Activated CD4-positive, alpha-beta T cell treated with anti-CD3 and anti-CD28 coated beads, Interleukin-2, Interleukin-4, amounts not matched to agents 100 ng/mL and 50 ng/mL, durations not matched to agents 16 hours and 8 hours (primary cell): Measurements from ENCODE around the gene GNB2.
"Not testable (repeated sequence)": the region's sequence is repeated elsewhere in the genome, so short reads cannot be mapped to it uniquely, and the experiment has no call there.

Experiments
- DNase-seq: peaks from one replicate; pipeline ENCODE4 v3.0.0-alpha.2; 2020; ENCODE audit warnings: low spot score

Gene GNB2

DNA sequence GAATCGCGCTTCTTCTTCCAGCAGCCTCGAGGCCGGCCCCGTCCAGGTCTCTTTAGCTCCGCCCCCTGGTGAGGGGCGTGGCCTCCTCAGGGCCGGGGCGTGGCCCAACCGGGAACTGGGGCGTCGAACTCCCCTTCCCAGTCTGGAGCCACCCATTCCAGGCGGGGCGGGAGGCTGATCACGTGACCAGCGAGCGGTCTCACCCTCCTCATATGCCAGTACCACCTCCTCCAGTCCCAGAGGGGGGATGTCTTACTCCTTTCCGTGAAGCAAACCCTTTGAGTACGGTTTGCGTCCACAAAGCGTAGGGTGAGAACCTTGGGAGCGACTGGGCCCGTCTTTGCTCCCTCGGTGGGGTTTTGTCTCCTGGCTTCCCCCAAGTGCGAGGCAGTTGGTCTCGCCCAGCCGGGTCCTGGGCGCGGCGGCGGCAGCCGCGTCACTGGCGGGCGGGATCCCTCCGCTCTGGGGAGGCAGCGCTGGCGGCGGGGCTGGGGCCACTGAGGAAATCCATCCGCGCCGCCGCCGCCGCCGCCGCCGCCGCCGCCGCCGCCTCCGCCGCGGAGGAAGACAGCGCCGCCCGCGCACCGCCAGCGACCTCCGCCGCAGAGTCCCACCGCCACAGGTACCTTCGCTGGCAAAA lies at the start of gene GNB2:
Gene GNB2, plus strand, starts transcription at position 439 of the 640 bp plus-strand sequence. CDS start 2,526 bp downstream, outside the sequence.
- peak; percentile 99 for DNase-seq

DNA sequence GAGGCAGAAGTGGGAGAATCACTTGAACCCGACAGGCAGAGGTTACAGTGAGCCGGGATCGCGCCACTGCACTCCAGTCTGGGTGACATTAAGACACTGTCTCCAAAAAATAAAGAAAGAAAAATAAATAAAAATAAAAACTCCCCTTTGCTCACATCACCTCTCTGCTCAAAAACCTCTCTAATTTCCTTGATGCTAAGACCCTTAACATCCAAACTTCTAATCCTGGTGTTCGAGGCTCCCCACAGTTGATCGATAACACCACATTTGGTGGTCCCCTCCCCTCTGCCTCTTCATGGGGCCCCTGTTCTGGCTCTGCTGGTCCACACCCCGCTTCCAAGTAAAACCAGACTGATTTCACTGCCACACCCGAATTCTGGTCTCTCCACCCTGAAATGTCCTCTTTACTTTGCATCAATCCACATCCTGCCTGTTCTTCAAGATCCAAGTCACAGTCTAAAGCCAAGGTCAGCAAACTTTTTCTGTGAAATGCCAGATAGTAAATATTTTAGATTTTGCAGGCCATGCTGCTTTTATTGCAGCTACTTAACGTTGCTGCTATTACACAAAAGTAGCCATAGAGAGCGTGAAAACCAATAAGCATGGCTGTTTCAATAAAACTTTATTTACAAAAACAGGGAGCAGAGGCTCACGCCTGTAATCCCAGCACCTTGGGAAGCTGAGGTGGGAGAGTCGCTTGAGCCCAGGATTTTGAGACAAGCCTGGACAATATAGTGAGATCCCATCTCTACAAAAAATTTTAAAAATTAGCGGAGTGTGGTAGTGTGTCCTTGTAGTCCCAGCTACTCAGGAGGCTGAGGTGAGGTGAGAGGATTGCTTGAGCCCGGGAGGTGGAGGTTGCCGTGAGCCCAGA lies 49.4 kb upstream of the GNB2 start:
- DNase-seq = no peak

GRCh38 chr7:100626055-100626454 lies 47.5 kb upstream of the GNB2 start:
- DNase-seq = no peak

DNA sequence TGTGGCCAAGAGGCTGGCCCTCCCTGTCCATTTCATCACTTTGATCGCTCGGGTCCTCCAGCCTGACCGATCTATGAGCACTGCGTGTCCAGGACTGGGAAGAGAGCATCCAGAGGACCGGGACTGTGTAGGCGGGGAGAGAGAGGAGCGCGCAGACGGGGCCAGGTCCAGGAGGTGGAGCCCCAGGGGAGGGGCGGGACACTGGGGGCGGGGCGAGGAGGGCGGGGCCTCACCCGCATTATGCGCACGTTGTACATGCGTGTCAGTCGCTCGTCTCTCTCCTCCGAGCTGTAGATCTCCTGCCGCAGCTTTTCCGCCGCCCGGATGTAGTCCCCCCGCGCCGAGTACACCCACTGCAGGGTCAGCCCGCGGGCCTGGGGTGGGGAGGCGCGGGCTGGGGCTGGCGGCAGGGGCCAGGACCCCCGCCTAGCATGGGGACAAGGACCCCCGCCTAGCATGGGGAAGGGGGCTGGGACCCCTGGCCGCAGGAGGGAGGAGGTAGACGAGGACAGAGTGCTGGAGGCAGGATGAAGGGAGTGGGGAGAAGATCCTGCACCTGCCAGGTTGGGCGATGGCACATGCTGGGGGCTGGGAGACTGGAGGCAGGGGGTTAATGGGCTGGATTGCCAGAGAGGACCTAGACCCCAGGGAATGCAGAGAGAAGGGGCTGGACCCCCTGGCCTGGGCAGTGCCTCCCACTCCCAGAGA lies 46.9 kb upstream of the GNB2 start:
- peak; percentile 91 for DNase-seq

DNA sequence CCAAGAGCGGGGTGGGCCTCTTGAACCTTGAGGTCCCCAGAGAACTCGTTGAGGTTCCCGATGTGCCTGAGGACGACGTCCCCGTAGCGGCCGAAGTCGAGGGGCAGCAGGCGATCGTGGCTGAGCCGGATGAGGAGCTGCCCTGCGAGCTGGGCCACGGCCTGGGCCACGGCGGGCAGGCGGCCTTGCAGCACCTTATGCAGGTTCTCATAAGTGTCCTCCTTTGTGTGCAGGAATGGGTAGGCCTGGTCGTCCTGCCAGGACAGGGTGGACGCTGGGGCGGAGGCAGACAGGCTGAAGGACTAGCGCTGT lies 46.3 kb upstream of the GNB2 start:
- no peak for DNase-seq

GRCh38 chr7:100629117-100629716 lies 44.3 kb upstream of the GNB2 start:
- peak; percentile 36 for DNase-seq

DNA sequence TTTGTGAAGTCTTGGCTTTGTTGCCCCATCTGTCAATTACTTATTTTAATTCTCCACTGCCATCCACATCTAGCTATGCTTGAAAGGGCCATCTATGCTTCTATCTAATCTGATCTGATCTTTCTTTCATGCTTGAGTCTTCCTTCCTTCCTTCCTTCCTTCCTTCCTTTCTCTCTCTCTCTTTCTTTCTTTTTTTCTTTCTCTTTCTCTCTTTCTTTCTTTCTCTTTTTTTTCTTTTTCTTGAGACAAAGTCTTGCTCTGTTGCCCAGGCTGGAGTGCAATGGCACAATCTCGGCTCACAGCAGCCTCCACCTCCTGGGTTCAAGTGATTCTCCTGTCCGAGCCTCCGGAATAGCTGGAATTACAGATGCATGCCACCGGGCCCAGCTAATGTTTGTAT lies 43.5 kb upstream of the GNB2 start:
- DNase-seq = no peak

- peak; percentile 66 for DNase-seq
Measured at GRCh38 chr7:100632951-100633717, 40.4 kb upstream of the GNB2 start.

GRCh38 chr7:100639995-100640516 lies 33.5 kb upstream of the GNB2 start:
- DNase-seq = no peak

DNA sequence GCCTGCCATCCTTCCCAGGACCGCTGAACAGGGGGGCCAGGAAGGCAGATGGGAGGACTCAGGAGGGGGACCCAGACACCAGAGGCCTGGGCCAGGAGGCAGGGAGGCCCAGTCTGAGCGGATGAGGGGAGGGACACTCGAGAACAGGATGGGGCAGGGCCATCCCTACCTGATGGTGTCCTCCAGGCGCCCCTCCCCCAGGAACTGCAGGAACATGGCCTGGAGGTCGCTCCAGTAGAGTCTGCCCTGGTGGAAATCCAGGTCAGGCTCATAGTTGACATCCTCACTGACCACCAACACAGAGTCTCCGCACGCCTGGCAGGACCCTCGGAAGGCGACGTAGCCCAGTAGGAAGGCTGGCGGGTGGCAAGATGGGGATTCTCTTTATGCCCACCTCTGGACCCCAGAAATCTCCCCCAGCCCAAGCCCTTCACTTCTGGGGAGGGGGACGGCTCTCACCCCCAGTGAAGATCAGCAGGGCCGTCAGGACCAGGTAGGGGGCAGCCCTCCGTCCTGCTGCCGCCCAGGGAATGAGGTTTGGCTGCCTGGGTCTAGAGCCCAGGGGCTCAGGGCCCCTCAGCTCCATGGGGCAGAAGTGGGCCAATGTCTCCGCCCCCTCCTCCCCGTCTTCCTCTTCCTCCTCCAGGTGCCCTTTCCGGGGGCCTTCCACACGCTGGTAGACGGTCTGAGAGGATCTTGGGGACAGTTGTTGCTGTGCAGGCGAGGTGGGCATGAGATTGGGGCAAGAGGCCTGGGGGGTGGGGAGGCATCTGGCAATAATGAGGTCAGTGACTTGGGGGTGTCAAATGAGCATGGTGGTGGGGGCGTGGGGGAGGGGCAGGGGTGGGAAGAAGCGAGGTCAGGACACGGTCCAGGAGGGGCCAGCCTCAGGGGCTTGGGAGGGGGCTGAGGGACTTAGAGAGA lies 32.8 kb upstream of the GNB2 start:
- DNase-seq = no peak

- DNase-seq = no peak
Measured at GRCh38 chr7:100641463-100641859, 32.1 kb upstream of the GNB2 start, which contains the start of gene TFR2. TSS of gene TFR2 (minus strand) at chr7:100641552. CDS start at chr7:100641509, 43 bp downstream.

DNA sequence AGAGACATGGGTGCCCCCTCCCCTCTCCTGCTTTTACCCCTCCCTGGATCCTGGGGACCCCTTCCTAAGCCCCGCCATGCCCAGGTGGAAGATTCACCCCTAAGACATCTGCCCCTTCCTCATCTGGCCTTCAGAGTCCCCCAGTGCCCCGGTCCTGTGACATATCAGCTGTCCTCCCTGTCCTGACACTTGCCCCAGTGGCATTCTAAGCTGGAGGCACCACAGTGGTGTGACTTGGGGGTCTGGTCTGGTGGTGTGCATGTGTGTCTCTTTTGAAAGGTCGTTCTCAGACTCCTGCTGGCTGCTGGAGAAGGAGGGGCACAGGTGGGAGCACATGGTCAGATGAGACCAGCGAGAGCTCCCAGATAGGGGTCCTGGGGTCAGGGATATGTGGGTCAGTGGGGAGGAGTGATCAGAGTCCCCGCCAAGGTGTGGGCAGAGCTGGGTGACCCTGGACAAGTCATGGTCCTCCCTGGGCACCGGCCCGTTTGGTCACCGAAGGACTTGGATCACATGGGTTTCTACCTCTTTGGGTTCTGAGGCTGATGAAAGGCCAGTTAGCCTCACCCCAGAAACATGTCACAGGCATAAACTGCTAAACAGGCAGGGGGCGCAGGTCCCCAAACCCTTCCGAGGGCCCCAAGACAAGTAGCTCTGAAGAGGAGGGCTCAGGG lies 31.5 kb upstream of the GNB2 start:
- no peak for DNase-seq

- no peak for DNase-seq
Measured at GRCh38 chr7:100642534-100642907, 31.0 kb upstream of the GNB2 start.

DNA sequence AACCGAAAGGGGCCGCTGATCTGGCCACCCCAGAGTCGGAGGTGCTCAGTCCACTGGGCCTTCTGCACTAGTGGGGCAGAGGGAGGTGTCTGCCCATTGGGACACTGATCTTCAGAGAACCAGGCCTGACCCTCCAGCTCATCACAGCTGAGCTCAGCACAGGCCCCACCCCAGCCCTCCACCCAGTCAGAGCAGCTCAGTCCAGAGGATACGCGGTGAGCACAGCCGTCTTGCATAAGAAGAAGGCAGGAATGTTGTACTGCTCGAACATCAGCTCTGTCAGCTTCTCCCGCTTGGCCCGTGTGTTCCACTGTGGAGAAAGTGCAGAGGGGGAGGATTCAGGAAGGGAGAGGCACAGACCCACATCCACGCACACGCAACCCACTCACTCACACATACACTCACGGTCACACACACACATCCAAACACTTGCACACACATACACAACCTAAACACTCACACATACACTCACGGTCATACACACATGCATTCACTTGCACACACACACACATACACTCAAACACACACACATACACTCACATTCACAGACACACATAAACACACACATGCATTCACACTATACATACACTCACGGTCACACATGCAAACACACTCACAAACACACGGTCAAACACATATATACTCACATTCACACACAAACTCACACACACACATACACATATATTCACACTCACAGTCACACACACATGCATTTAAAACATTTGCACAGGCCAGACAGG lies 23.5 kb upstream of the GNB2 start:
- DNase-seq = no peak

GRCh38 chr7:100654908-100655831 lies 18.4 kb upstream of the GNB2 start:
- no peak for DNase-seq

- peak; percentile 35 for DNase-seq
Measured at GRCh38 chr7:100655908-100656674, 17.4 kb upstream of the GNB2 start, which contains the start of gene ACTL6B. TSS of gene ACTL6B (minus strand) at chr7:100656448. CDS start at chr7:100656354, 94 bp downstream.

GRCh38 chr7:100662194-100662776 lies 11.3 kb upstream of the GNB2 start:
- DNase-seq = not testable (repeated sequence)
